Choroid plexus epithelial cell (primary cell): Measurements from ENCODE around the gene HELZ.

Experiments
- DNase-seq: peaks from one replicate; pipeline ENCODE4 v3.0.0-alpha.2; 2010; ENCODE audit warnings: low read depth
- H3K4me3 ChIP-seq: 2 replicates; pipeline ENCODE4 v1.5.1; 2011; ENCODE audit warnings: low read depth, mild to moderate bottlenecking, control low read depth, low read length, moderate library complexity
- CTCF ChIP-seq: conservative IDR thresholded peaks from 2 replicates; pipeline ENCODE4 v1.5.1; 2011; ENCODE audit warnings: low read depth, mild to moderate bottlenecking, control low read depth, inconsistent platforms, low read length, moderate library complexity

The HELZ gene

GRCh38 chr17:67248291-67248690 is 3.3 kb upstream of the HELZ start:
- H3K4me3 ChIP-seq, result no peak overlapping the region
- no peak for DNase-seq
- TF ChIP-seq CTCF, result no peak

- no peak for DNase-seq
- H3K4me3 ChIP-seq, result no peak overlapping the region
- no peak for TF ChIP-seq CTCF
These were observed 2.5 kb upstream of the HELZ start for GRCh38 chr17:67247416-67247900.

GRCh38 chr17:67246653-67247415 is 1.8 kb upstream of the HELZ start:
- peak; percentile 11 for TF ChIP-seq CTCF
- peak overlapping the region; percentile 90 for H3K4me3 ChIP-seq
- peak; percentile 59 for DNase-seq

GRCh38 chr17:67246403-67246652 is 1.3 kb upstream of the HELZ start:
- peak overlapping the region; percentile 90 for H3K4me3 ChIP-seq
- DNase-seq, result peak; percentile 44
- no peak for TF ChIP-seq CTCF

GRCh38 chr17:67245694-67246402 is 852 bp upstream of the HELZ start:
- no peak for DNase-seq
- peak overlapping the region; percentile 90 for H3K4me3 ChIP-seq
- no peak for TF ChIP-seq CTCF

GRCh38 chr17:67244431-67245072 is 444 bp downstream of the HELZ start:
- TF ChIP-seq CTCF, result no peak
- H3K4me3 ChIP-seq, result peak overlapping the region; percentile 90
- DNase-seq, result no peak
